Retina (tissue), 1 donor: ENCODE data around the gene FAM76A.
"Not testable (repeated sequence)": the region's sequence is repeated elsewhere in the genome, so short reads cannot be mapped to it uniquely, and the experiment has no call there.

Source experiments
- DNase-seq: peaks from one replicate; pipeline ENCODE4 v3.0.0-alpha.2; 2016

The FAM76A gene

DNA sequence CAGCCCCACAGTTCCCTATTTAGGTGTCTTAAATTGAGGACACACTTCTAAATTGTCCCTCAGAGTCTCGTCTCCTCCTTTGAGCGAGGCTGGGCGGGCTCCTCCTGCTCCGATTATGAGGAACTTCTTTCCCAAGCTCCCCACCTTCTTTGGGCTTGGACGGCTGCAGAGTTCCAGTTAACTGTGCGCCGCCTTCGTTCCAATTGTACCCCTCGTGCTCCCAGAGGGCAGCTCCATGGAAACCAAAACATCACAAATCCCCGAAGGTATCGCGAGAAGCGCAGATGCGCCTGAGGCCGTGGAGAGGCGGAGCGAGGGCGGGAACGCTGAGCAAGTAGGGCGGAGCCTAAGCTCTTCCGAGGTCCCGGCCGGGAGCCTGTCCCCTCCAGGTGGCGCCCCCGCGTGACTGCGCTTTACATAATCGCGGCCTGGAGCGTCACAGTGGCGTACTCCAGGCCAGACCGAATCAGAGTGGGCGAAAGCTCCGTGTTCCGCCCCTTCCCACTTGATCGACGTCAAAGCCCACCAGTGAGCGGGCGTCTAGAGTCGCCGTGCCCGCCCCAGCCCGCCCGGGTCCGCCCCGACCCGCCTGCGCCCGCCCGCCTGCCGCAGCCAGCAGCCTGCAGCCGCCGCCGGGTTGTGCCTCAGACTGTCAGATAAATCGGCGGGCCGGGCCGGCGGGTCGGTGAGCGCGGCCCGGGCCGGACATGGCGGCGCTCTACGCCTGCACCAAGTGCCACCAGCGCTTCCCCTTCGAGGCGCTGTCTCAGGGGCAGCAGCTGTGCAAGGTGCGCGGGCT is at the start of gene FAM76A:
FAM76A (plus strand) TSS at position 588 of the 799 bp plus-strand sequence; CDS start at position 708, 120 bp downstream.
- DNase-seq = peak; percentile 100

- DNase-seq = no peak
Measured at GRCh38 chr1:27676410-27676809, 49.4 kb upstream of the FAM76A start.

- DNase-seq = no peak
Measured at GRCh38 chr1:27678747-27679146, 47.0 kb upstream of the FAM76A start.

- not testable (repeated sequence) for DNase-seq
Measured at GRCh38 chr1:27680225-27680791, 45.5 kb upstream of the FAM76A start.

DNA sequence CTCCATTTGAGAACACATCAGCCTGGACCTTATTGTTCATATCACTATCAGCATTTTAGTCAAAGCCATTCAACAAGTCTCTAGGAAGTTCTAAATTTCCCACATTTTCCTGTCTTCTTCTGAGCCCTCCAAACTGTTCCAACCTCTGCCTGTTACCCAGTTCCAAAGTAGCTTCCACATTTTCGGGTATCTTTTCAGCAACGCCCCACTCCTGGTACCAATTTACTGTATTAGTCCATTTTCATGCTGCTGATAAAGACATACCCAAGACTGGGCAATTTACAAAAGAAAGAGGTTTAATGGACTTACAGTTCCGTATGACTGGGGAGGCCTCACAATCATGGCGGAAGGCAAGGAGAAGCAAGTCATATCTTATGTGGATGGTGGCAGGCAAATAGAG is 44.2 kb upstream of the FAM76A start:
- not testable (repeated sequence) for DNase-seq

GRCh38 chr1:27682351-27682944 is 43.3 kb upstream of the FAM76A start:
- no peak for DNase-seq

GRCh38 chr1:27684176-27684575 is 41.6 kb upstream of the FAM76A start:
- no peak for DNase-seq

- DNase-seq = no peak
Measured at GRCh38 chr1:27686223-27686990, 39.4 kb upstream of the FAM76A start.

DNA sequence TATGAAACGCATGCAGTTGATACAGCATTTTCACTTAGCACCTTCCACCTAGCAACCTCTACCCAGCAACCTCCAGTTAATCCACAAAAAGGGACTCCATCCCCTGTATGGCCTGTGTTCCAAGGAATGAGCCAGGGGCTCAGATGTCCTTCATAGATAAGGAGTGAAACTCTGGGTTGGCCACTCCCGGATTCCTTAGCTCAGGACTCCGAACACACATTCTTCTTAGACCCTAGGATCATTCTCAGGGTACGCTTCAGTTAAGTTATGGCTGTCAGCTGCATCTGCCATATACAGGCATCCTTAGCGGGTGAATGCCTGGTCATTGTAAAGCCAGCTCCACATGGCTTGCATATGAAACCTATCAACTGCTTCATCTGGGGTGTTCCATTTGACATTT is 37.9 kb upstream of the FAM76A start:
- no peak for DNase-seq

GRCh38 chr1:27689423-27690173 is 36.2 kb upstream of the FAM76A start:
- no peak for DNase-seq

- no peak for DNase-seq
Measured at GRCh38 chr1:27690183-27690582, 35.6 kb upstream of the FAM76A start.

- DNase-seq = not testable (repeated sequence)
Measured at GRCh38 chr1:27696835-27697234, 28.9 kb upstream of the FAM76A start.

GRCh38 chr1:27704958-27705357 is 20.8 kb upstream of the FAM76A start:
- no peak for DNase-seq

DNA sequence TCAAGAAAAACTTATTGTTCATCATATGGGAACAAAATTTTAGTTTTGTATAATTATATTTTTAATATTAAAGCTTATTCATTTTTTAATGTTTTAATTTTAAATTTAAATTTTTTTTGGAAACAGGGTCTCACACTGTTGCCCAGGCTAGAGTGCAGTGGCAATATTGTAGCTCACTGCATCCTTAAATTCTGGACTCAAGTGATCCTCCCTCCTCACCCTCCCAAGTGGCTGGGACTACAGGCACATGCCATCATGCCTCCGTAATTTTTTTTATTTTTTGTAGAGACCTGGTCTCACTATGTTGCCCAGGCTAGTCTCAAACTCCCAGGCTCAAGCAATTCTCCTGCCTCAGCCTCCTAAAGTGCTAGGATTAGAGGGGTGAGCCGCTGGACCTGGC is 20.2 kb upstream of the FAM76A start:
- DNase-seq = no peak

DNA sequence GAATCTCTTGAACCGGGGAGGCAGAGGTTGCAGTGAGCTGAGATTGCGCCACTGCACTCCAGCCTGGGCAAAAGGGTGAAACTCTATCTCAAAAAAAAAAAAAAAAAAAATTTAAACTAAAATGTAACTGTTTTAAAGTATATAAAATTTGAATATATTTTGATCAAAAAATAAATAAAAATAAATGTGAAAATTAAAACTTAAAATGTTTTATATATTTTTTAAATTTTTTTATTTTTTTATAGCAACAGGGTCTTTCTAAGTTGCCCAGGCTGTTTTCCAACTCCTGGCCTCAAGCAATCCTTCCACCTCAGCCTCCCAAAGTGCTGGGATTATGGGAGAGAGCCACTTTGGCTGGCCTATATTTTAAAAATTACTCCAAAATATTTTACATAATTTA is 15.2 kb upstream of the FAM76A start:
- DNase-seq = no peak

DNA sequence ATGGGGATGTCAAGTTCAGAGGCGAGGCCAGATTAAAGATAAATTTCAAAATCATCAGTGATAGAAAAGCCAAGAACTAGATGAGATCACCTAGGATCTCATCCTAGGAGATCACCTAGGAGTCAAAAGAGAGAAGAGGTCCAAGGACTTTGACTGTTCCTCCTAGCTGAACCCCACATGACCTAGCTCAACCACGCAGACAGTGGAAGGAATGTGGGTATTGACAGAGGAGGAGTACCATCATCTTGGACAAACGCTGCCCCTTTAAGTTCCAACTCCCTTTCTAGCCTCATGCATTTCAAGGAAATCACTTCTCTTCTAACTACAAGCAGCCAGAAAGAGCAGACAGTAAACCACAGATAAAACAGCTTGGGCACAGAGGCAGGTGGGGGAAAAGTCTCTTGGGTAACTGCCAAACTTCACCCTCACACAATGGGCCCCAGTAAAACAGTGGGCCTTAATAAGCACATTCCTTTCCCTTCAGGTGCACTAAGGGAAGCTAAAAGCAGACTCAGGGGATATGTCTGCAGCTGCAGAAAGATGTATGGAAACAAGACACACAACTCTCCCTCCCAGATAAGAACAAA is 12.5 kb upstream of the FAM76A start:
- DNase-seq = no peak

- no peak for DNase-seq
Measured at GRCh38 chr1:27713869-27714513, 11.8 kb upstream of the FAM76A start.

DNA sequence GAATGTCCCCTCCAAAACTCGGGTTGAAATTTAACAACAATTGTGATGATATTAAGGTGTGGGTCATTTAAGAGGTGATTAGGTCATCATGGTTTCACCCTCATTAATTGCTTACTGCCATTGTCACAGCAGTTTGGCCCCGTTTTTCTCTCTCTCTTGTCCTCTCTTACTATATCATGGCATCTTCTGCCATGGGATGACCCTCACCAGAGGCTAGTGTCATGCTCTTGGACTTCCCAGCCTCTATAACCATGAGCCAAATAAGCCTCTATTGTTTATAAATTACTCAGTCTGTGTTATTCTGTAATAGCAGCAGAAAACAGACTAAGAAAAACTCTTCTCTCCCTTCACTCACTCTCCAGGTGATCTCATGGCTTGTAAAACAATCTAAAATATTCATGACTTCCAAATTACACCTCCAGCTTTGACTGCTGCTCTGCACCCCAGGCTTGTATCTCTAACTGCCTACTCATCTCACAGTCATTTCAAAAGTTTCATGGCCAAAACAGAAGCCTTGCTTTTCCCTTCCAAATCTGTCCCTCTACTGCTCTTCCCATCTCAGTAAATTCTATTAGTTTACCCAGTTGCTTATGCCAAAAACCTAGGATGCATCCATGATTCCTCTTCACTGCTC is 9.4 kb upstream of the FAM76A start:
- no peak for DNase-seq

DNA sequence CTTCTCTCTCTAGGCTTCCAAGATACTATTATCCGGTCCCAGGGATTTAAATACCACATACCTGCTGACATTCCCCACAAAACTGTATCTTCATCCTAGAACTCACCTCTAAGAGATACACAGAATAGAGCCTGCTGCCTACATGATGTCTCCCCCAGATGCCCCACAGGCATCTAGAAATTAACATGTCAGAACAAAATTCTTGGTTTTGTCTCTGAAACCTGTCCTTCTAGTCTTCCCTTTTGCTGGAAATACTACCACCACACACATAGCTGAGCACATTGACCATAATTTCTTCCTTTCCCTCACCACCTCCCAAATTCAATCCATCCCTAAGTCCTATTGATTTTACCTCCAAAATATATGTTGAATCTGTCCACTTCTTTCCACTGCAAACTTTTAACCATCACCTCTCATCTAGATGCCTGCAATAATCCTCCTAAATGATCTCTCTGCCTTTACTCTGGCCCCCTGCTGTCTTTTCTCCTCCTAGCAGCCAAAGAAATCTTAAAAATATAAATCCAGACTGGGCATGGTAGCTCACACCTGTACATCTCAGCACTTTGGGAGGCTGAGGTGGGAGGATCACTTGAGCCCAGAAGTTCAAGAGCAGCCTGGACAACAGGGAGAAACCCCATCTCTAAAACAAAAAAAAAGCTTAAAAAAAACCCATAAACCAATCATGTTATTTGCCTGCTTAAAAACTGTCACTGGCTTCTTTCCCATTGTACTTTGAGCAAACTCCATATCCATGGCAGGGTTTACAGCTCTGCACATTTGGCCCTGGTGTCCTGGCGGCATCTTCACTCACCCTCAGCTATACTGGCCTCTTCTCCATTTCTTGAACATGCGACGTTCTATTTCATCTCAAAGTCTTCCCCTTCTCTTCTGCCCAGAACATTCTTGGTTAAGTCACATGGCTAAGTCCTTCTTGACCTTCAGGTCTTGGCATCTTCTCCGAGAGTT is 6.2 kb upstream of the FAM76A start:
- no peak for DNase-seq

DNA sequence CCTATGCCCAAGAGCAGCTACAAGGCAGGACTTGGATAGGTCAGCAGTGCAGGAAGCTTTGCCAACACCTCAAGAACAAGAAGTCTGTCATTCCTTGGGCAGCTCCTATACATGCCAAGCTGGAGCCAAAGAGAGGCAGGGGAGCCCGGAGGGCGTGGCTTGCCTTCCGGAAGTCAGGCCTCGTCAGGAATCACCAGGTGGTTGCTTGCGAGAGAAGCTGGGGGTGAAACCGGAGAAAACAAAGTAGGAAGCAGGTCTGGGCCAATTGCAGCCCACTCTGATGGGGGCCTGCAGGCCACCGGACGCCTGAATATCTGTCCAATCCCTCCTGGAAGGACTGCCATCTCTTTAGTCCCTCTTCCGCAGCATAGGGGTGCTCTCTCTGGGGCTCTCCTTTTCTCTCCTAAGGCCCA is 794 bp upstream of the FAM76A start:
- no peak for DNase-seq
